HG03520 (cell line): ENCODE data around the gene ADRA2C.

Experiments used
- ATAC-seq: cut with Tn5 transposase; IDR thresholded peaks from one replicate; pipeline ENCODE4 v1.9.1; 2021; ENCODE audit warnings: mild to moderate bottlenecking, moderate library complexity; ENCODE audit not compliant: unreplicated experiment

Gene ADRA2C

GRCh38 chr4:3732076-3733028 lies 33.8 kb upstream of the ADRA2C start:
- ATAC-seq: no peak

- no peak for ATAC-seq
Observed at GRCh38 chr4:3733195-3733594, 33.0 kb upstream of the ADRA2C start.

- no peak for ATAC-seq
Observed at GRCh38 chr4:3735196-3735595, 31.0 kb upstream of the ADRA2C start.

GRCh38 chr4:3736290-3736689 lies 29.9 kb upstream of the ADRA2C start:
- ATAC-seq: no peak

GRCh38 chr4:3736806-3737205 lies 29.4 kb upstream of the ADRA2C start:
- ATAC-seq: no peak

GRCh38 chr4:3739577-3739976 lies 26.6 kb upstream of the ADRA2C start:
- ATAC-seq: no peak

- ATAC-seq: no peak
Observed at GRCh38 chr4:3740256-3740655, 25.9 kb upstream of the ADRA2C start.

GRCh38 chr4:3741217-3742011 lies 24.8 kb upstream of the ADRA2C start:
- no peak for ATAC-seq

- ATAC-seq: no peak
Observed at GRCh38 chr4:3742610-3743009, 23.6 kb upstream of the ADRA2C start.

GRCh38 chr4:3744232-3744631 lies 22.0 kb upstream of the ADRA2C start:
- no peak for ATAC-seq

GRCh38 chr4:3744901-3745300 lies 21.3 kb upstream of the ADRA2C start:
- no peak for ATAC-seq

- ATAC-seq: no peak
Observed at GRCh38 chr4:3745886-3746656, 20.1 kb upstream of the ADRA2C start.

GRCh38 chr4:3746701-3747580 lies 19.2 kb upstream of the ADRA2C start:
- ATAC-seq: no peak

- ATAC-seq: no peak
Observed at GRCh38 chr4:3747581-3747904, 18.6 kb upstream of the ADRA2C start.

- ATAC-seq: no peak
Observed at GRCh38 chr4:3748136-3748898, 17.9 kb upstream of the ADRA2C start.

GRCh38 chr4:3749081-3749480 lies 17.1 kb upstream of the ADRA2C start:
- no peak for ATAC-seq

GRCh38 chr4:3750334-3750733 lies 15.9 kb upstream of the ADRA2C start:
- no peak for ATAC-seq

- no peak for ATAC-seq
Observed at GRCh38 chr4:3752022-3752421, 14.2 kb upstream of the ADRA2C start.

- ATAC-seq: no peak
Observed at GRCh38 chr4:3753726-3754412, 12.3 kb upstream of the ADRA2C start.
